T-helper 2 cell treated with Interferon-gamma antibody and Interleukin-4, amounts not matched to agents 5 μg/mL and 100 μg/mL, for 36 hours (primary cell): ENCODE data around the gene TMUB2.

Experiments used
- DNase-seq: peaks from one replicate; pipeline ENCODE4 v3.0.0; 2021; ENCODE audit warnings: low spot score
- H3K27ac Mint-ChIP-seq: one replicate; pipeline ENCODE4 v1.8.0; 2021; ENCODE audit warnings: mild to moderate bottlenecking, mixed read lengths
- H3K27me3 Mint-ChIP-seq: one replicate; pipeline ENCODE4 v1.8.0; 2021; ENCODE audit warnings: low read depth, mixed read lengths
- H3K36me3 Mint-ChIP-seq: one replicate; pipeline ENCODE4 v1.8.0; 2021; ENCODE audit warnings: low read depth, mixed read lengths
- H3K4me1 Mint-ChIP-seq: one replicate; pipeline ENCODE4 v1.8.0; 2021; ENCODE audit warnings: low read depth, mixed read lengths
- H3K4me3 Mint-ChIP-seq: one replicate; pipeline ENCODE4 v1.8.0; 2022; ENCODE audit warnings: mild to moderate bottlenecking, moderate library complexity, mixed read lengths
- H3K9me3 Mint-ChIP-seq: one replicate; pipeline ENCODE4 v1.8.0; 2021; ENCODE audit warnings: mixed read lengths

Gene TMUB2

GRCh38 chr17:44203731-44204440 lies 17.1 kb downstream of the TMUB2 start:
- H3K27ac Mint-ChIP-seq = peak overlapping the region; percentile 79
- no peaks in the 10 kb centered on the region for H3K9me3 Mint-ChIP-seq
- peaks cover 28% of the 10 kb centered on the region for H3K36me3 Mint-ChIP-seq
- DNase-seq = no peak
- H3K4me3 Mint-ChIP-seq = peak overlapping the region; percentile 37
- peaks cover 29% of the 10 kb centered on the region for H3K4me1 Mint-ChIP-seq
- no peaks in the 10 kb centered on the region for H3K27me3 Mint-ChIP-seq

- no peaks in the 10 kb centered on the region for H3K9me3 Mint-ChIP-seq
- no peaks in the 10 kb centered on the region for H3K27me3 Mint-ChIP-seq
- H3K4me3 Mint-ChIP-seq = no peak overlapping the region
- H3K27ac Mint-ChIP-seq = no peak overlapping the region
- peaks cover 29% of the 10 kb centered on the region for H3K4me1 Mint-ChIP-seq
- DNase-seq = no peak
- peaks cover 31% of the 10 kb centered on the region for H3K36me3 Mint-ChIP-seq
Measured at GRCh38 chr17:44204441-44204882, 17.7 kb downstream of the TMUB2 start.

GRCh38 chr17:44205962-44206824 lies 19.4 kb downstream of the TMUB2 start:
- DNase-seq = no peak
- no peaks in the 10 kb centered on the region for H3K9me3 Mint-ChIP-seq
- peaks cover 42% of the 10 kb centered on the region for H3K36me3 Mint-ChIP-seq
- H3K4me3 Mint-ChIP-seq = no peak overlapping the region
- no peaks in the 10 kb centered on the region for H3K27me3 Mint-ChIP-seq
- no peak overlapping the region for H3K27ac Mint-ChIP-seq
- H3K4me1 Mint-ChIP-seq = peaks cover 35% of the 10 kb centered on the region

- H3K27ac Mint-ChIP-seq = no peak overlapping the region
- H3K27me3 Mint-ChIP-seq = no peaks in the 10 kb centered on the region
- DNase-seq = no peak
- H3K9me3 Mint-ChIP-seq = no peaks in the 10 kb centered on the region
- H3K4me1 Mint-ChIP-seq = peaks cover 33% of the 10 kb centered on the region
- H3K36me3 Mint-ChIP-seq = peaks cover 47% of the 10 kb centered on the region
- H3K4me3 Mint-ChIP-seq = no peak overlapping the region
Measured at GRCh38 chr17:44206825-44207155, 20.0 kb downstream of the TMUB2 start.

GRCh38 chr17:44207319-44207718 lies 20.5 kb downstream of the TMUB2 start:
- Mint-ChIP-seq H3K4me3 (no peak overlapping the region), H3K9me3 (no peaks in the 10 kb centered on the region), H3K27me3 (no peaks in the 10 kb centered on the region), H3K27ac (peak overlapping the region; percentile 12), H3K4me1 (peaks cover 31% of the 10 kb centered on the region), H3K36me3 (peaks cover 48% of the 10 kb centered on the region)
- no peak for DNase-seq

- Mint-ChIP-seq H3K27ac (peak overlapping the region; percentile 12), H3K9me3 (no peaks in the 10 kb centered on the region), H3K4me1 (peaks cover 29% of the 10 kb centered on the region), H3K36me3 (peaks cover 49% of the 10 kb centered on the region), H3K27me3 (no peaks in the 10 kb centered on the region), H3K4me3 (no peak overlapping the region)
- no peak for DNase-seq
Measured at GRCh38 chr17:44207743-44208142, 21.0 kb downstream of the TMUB2 start.

GRCh38 chr17:44209786-44210341 lies 23.1 kb downstream of the TMUB2 start:
- Mint-ChIP-seq H3K27me3 (no peaks in the 10 kb centered on the region), H3K4me1 (peaks cover 21% of the 10 kb centered on the region), H3K27ac (peak overlapping the region; percentile 77), H3K36me3 (peaks cover 68% of the 10 kb centered on the region), H3K9me3 (no peaks in the 10 kb centered on the region), H3K4me3 (peak overlapping the region; percentile 75)
- DNase-seq = peak; percentile 50

GRCh38 chr17:44210342-44211192 lies 23.8 kb downstream of the TMUB2 start:
- no peaks in the 10 kb centered on the region for H3K27me3 Mint-ChIP-seq
- H3K36me3 Mint-ChIP-seq = peaks cover 75% of the 10 kb centered on the region
- peak overlapping the region; percentile 77 for H3K27ac Mint-ChIP-seq
- H3K4me1 Mint-ChIP-seq = peaks cover 23% of the 10 kb centered on the region
- no peaks in the 10 kb centered on the region for H3K9me3 Mint-ChIP-seq
- peak overlapping the region; percentile 75 for H3K4me3 Mint-ChIP-seq
- DNase-seq = peak; percentile 93

- Mint-ChIP-seq H3K9me3 (no peaks in the 10 kb centered on the region), H3K4me1 (peaks cover 30% of the 10 kb centered on the region), H3K4me3 (no peak overlapping the region), H3K27me3 (no peaks in the 10 kb centered on the region), H3K27ac (no peak overlapping the region), H3K36me3 (peaks cover 77% of the 10 kb centered on the region)
- no peak for DNase-seq
Measured at GRCh38 chr17:44211281-44212265, 24.8 kb downstream of the TMUB2 start.

- H3K4me1 Mint-ChIP-seq = peaks cover 39% of the 10 kb centered on the region
- H3K27me3 Mint-ChIP-seq = no peaks in the 10 kb centered on the region
- H3K9me3 Mint-ChIP-seq = no peaks in the 10 kb centered on the region
- peak overlapping the region; percentile 36 for H3K27ac Mint-ChIP-seq
- H3K36me3 Mint-ChIP-seq = peaks cover 78% of the 10 kb centered on the region
- DNase-seq = no peak
- no peak overlapping the region for H3K4me3 Mint-ChIP-seq
Measured at GRCh38 chr17:44212507-44213402, 26.0 kb downstream of the TMUB2 start.

GRCh38 chr17:44213403-44214229 lies 26.8 kb downstream of the TMUB2 start:
- Mint-ChIP-seq H3K4me1 (peaks cover 37% of the 10 kb centered on the region), H3K36me3 (peaks cover 74% of the 10 kb centered on the region), H3K4me3 (no peak overlapping the region), H3K9me3 (no peaks in the 10 kb centered on the region), H3K27ac (peak overlapping the region; percentile 7), H3K27me3 (no peaks in the 10 kb centered on the region)
- DNase-seq = no peak
